ENCODE measurements around the gene MEIS2.

Gene MEIS2

DNA sequence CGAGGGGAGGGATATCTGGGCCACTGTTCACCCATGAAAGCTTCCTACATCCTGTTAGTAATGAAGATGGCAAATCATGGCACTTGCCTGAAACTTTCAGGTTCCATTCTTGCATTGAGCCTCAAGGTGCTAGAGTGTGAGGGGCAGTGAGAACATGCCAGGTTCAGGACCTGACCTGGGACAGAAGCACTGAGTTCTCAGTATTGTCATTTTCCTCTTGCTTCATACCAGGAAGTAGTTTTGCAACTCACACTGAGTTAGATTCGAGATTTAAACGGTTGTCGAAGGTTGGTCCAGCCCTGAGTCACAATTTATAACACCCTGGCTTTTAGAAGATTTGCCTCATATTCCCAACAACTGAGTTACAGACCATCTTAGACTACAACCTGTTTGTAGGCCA lies 11.8 kb upstream of the MEIS2 start:
- DNase-seq, result no peak

DNA sequence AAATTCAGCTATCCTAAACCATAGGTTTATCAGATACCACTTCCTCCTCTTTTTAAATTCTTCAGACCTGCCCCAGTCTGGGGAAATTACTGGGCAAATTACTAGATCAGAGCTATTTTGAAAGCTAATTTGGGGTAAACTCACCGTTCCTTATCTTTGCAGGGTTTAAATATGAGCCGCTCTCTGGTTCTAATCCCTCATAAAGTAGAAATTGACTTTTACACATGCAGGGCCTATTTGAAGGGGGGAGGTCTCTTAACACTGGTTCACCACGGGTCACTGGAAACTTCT lies 11.0 kb upstream of the MEIS2 start:
- DNase-seq, result no peak

DNA sequence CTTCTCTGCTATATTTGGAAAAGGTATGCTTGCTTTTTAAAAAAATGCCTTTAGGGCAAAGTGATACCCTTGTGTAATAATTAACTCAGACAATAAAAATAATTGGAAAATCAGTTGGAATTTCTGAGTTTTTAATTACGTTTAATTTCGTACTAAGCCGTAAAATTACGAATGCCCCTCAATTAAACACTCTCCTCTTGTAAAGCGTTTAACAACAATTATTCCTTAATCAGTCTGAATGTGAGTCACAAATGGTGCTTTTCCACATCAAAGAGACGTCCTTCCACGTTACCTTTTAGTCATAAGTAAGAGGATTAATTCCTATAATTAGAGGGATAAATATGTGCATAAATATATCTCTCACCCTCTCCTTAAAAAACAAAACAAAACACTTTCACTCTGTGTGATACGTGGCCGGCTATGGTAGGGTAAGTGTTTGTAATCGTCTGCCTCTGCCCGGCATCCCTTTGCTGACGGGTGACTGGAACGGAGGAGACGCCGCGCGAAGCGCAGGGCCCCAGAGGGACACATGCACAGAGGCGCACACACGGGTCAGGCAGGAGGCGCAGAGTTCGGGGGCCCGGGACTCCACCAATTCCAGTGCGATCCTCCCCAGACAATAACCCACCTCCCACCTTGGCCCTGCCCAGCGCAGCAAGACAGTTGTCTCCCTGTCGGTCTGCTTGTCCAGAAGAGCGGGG lies 9.7 kb upstream of the MEIS2 start:
- DNase-seq, result no peak

DNA sequence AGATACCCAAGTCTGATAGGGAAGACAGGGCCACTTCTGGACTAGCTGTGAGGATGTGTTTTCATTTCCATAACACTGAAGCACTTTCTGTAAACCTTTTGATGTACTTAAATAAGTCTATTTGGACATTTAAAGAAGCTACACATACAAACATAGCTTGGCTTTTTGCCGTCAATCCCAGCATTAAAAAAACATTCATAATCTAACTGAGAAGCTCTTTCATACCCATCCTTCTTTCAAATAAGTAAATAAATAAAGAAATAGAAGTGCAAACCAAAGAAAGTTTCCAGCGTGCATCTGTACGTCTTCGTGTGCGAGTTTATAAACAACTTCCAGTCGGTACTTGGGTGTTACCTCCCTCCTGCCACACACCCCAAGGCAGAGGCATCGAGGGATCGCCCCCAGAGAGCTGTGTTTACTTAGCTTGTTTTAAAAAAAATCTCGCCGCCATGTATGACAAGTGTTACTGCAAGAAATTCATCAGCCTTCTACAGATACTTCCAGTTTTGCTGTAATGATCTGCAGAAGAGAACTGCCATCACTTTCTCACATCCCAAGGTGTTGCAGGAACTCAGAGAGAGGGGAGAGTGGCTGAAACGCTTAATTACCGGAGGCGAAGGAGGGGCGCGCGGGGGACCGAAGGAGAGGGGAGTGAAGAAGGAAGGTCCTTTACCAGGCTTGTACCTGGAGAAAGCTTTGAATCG lies 9.0 kb upstream of the MEIS2 start:
- DNase-seq, result no peak

DNA sequence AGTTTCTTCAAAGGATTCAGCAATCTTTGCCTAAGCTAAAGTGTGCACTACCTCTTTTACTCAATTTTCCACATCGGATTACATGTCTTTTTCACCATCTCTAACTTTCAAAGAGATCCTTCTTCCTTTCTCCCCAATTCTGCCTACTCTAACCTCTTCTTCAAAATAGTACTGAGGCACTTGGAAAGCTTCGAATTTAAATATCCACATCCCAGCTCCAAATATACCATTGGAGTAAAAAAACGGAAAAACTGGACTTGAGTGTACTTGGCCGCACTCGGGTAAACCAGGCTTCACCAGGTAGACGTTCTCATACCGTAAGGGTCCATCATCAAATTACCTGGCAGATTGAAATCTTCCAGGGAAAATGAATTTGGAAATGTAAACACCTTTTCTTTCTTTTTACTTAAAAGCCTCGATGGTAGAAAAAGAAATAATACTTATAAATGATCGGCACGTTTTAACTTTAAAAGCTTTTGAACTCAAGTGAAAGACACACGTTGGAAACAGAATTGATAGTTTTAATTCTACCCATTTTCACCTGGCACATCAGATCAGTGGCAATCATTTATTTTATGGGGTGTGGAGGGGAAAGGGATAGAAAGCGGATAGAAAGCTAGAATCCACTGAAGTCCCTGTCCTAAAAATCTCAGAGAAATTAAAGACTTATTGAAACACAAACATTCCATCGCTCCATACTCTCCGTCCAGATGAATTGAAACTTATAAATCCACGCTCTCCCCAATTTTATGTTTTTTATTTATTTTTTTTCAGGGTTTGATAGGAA lies 8.2 kb upstream of the MEIS2 start:
- no peak for DNase-seq

DNA sequence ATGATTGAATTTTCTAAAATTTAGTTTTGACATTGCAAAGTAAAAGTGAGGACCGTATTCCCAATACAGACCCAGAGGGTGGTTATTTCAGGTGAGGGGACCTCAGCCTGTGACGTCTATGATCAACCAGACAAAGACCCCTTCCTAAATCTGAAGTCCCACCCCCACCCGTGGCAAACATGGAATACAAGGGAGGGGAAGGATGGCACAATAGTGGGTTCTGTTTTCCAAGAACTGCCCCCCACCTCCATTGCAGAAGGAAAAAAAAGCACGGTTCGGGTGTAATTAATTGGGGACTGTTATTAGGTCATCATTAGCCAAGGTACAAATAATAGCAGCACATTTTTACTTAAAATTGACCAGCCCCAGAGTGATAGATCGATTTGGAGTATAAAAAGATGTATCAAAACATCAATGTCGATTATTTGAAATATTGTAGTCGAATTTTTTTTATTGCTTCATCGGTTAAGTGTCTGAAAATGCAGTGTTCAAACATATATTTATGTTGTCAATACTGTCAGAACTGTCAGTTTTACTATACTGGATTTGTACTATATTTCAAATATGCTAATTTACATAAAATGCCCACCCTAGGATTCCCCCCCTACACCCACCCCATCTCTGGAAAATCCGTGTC lies 7.5 kb upstream of the MEIS2 start:
- DNase-seq, result no peak

DNA sequence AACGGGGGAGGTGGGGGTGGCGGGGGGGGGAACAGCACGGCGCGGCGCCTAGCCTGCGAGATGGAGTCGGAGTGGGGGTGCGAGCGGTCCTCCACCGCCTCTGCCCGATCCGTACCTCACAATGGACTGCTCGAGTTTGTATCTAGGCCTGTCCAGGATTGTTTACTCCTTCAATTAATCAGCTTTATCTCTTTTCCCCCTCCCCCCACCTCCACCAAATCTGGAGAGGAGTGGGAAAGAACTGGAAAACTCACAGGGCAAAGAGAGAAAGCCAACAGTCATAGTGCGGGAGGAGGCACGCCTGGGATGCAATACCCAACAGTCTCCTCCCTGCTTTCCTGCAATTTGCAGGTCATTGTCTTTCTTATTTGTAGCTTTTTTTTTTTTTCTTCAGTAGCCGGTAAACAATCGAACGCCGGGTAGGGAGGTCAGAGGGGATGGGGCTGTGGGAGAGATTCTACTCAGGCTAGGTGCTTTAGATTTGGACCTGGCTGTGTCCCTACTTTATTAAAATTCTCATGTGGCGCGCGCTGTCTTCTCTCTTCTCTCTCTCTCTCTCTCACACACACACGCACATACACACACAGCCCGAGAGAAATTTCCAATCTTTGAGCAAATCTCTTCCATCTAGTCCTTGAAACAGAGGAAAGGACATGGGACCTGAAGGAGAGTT lies 6.9 kb upstream of the MEIS2 start:
- DNase-seq, result no peak

DNA sequence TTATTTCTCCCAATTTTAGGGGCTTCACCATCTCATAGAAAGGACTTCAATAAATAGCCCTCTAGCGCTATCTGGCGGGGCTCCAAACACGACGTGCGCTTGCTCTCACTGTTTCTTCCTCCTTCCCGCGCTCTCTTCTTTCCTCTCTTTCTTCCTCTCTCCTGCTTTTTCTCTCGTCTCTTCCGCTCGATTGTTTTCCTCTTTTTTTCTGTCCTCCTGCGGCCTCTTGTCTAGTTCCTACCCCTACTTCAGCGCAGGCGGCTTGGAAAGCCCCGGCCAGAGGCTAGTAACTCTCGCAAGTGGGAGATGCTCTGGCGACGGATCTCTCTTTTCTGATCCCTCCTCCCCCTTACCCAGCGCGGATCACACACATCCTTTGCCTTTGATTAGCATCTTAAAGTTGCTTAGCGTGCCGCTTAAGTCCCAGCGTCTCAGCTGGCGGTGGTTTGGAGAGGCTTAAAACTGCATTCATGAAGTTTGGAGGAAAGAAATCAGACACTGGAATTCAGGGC lies 6.2 kb upstream of the MEIS2 start:
- no peak for DNase-seq

DNA sequence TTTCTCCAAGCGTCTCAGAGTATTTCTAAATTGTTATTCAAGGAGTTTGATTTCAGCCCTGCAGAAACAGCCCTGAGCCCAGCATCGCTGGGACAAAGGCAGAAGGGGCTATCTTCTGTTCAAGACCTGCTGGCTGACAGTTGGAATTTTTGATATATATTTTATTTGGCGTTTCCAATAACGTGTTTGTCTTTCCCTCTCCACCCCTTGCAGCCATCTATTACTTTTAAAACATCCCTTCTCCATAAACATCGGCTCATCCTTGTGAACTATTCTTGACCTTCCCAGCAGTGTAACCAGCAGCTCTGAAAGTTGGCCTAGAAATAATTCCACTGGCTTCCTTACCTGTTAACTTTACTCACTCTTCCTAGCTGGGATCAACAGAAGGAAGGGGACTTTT lies 5.5 kb upstream of the MEIS2 start:
- no peak for DNase-seq

DNA sequence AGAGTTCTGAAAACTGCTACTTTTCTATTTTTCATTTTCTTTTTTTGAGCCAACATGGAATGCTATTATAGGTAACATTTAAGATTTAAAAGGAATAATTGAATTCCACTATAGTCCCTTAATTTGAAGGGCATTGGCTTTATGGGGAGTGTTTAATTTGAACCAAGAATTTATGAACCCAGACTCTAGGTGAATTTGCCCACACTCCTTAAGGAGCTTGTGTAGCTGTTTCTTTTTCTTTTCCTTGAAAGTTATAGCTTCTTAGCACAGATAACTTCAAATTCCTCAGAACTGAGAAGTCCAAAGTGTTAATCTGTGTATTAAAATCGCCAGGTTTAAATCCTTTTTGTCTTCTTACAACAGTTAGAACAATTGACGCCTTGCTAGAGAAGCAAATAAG lies 4.7 kb upstream of the MEIS2 start:
- DNase-seq, result no peak

DNA sequence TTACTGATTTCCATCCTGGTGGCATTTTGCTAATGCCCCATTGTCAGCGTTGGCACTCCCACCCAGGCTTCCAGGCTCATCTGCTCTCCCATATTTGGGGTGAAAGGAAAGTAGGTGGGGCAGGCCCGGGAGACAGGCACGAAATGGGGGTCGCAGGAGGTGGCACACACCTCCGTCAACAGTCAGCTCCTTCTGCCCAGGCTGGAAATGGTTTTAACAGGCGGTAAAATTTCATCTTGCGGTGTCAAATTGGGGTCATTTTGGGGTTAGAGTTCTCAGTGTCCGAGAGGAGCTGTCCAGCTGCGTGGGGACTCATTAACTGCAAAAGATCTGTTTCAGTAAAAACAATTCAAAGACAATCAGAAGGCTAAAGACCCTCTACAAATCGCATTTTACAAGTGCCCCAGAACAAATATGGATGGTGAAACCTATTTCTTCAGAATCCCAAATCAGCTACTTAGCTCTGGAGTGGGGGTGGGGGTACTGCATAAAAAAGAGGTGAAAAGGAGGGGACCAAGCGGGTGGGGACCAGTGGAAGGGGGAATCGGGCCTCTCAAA lies 4.2 kb upstream of the MEIS2 start:
- DNase-seq, result no peak

DNA sequence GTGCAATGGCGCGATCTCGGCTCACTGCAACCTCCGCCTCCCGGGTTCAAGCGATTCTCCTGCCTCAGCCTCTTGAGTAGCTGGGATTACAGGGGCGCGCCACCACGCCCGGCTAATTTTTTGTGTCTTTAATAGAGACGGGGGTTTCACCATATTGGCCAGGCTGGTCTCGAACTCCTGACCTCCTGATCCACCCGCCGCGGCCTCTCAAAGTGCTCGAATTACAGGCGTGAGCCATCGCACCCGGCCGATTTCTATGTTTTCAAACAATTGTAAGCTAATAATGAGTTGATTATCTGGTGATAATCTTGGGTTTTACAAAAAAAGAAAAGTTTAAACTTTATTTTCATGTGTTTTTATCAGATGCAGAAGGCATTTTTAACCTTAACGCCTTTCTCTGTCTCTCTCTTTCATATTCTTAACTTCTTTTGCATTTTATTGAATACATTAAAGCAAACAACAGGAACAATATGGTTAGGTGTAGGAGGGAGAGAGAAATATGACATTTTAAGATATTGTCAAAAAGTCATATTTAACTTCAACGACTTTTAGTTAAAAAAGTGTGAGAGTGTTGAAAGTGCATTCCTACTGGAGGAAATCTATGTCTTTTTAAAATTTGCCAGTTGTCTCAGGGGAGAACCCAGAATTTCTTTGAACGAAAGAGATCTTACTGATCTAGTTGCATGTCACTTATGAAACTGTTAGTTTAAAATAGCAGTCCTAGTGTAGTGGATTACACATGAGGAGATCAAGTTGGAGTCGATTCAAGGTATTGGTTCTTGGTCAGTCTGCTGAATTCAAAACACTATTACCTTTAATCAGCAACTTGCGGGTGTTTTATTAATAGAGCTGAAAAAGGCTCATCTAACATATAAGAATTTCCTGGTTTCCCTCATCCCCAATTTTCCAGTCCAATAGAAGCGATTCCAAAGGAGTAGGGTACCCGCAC lies 3.4 kb upstream of the MEIS2 start:
- no peak for DNase-seq

DNA sequence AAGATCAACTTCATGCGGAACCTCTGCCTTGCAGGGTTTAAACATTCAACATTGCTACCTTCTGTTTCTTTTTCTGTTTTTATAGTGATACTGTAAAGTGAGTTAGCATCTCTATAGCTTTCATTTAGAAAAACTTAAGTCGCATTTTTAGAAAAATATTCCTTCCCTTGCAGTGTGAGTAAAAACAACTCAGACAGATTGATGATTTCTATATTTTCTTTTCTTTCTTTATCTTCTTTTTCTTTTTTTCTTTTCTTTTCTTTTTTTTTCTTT lies 2.8 kb upstream of the MEIS2 start:
- no peak for DNase-seq

DNA sequence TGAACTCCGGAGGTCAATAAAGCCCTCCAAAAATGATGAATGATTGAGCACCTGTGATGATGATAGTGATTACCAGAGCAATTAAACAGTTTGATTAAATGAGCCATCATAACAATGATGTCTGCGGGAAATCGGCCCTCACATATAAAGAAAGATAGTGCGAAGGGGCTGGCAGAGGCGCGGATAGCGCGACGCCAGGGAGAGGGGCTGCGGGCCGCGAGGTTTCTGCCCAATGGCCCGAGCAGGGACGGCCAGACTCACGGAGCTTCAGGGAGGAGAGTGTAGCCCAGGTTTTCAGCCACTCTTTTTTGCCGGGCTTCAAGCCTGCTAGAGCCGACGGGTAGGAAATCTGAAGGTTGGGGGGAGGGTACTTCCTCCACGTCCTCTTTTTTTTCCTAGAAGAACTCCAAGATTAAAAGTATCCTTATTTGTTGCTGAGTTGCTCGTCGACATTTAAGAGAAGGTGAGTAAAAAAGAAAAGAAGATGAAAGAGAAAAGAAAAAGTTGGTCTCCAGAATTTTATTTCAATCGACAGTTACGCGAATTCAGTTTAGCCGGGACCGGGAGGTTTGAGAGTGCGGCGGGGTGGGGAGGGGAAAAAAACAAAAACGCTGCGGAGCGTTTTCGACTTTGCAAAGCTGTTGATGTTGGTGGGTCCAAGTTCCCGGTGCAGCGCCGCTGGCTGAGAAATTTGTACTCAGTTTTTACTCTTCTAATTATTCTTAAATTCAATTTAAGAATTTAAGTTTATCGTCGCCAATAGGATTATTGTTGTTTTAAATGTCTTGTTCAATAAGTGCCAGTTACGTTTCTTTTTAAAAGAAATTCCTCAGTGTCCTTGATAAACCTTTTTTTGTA lies 2.2 kb upstream of the MEIS2 start:
- no peak for DNase-seq

DNA sequence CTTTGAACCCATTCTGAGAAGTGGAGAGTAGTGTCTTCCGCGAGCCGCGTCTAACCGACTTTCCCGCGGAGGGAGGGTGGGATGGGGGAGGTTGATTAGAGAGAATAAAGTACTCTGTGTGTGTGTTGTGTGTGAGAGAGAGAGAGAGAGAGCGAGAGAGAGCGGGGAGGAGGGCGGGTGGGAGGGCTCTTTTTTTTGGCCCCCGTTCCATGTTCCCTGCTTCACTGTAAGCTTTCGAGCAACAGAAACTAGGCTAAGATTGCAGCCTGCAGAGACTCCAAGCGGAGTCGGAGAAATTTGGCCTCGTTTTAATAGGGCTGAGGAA lies 1.6 kb upstream of the MEIS2 start:
- DNase-seq, result no peak

DNA sequence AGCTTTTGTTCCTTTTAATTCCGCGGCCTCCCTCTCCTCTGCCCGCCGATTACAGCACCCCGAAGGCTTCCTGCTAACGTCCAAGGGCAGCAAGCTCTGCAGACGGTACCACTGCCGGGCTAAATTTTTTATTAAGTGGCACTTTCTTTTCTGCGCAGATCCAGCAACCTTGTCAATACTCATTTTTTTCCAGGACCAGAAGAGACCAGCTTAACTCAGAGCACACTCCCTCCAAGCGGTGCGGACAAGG lies 542 bp upstream of the MEIS2 start:
- DNase-seq, result no peak

DNA sequence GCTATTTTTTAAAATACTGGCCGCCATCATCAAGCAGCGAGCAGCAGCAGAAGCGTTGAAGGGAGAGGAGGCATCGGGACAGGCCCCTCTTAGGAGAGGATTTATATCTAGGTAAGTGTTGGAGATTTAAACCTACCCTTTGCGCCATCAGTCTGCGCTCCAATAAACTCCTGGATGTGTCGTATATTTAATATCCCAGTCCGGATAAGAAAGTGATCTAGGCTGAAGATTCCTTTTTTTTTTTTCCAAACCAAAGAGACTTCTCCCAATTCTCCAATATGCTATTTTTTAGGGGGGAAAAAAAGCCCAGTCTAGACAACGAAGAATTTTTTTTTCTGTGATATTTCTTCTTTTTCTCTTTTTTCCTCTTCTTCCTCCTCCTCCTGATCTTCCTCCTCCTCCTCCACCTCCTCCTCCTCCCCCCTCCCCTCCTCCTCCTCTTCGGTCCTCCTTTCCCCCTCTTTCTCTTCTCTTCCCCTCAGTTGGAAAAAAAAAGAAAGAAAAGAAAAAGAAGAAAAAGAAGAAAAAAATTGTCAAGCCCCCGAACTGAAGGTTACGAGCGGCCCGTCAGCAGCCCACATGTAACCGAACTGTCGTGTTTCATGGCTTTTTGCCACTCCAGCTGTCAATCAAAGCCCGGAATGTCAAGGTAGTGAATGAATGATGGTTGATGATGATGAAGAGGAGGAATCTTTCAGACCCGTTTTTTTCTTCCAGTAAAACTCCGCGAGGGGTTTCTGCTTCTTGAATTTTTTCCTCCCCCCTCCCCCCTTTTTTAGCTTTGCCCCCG lies 835 bp downstream of the MEIS2 start:
- DNase-seq, result no peak

DNA sequence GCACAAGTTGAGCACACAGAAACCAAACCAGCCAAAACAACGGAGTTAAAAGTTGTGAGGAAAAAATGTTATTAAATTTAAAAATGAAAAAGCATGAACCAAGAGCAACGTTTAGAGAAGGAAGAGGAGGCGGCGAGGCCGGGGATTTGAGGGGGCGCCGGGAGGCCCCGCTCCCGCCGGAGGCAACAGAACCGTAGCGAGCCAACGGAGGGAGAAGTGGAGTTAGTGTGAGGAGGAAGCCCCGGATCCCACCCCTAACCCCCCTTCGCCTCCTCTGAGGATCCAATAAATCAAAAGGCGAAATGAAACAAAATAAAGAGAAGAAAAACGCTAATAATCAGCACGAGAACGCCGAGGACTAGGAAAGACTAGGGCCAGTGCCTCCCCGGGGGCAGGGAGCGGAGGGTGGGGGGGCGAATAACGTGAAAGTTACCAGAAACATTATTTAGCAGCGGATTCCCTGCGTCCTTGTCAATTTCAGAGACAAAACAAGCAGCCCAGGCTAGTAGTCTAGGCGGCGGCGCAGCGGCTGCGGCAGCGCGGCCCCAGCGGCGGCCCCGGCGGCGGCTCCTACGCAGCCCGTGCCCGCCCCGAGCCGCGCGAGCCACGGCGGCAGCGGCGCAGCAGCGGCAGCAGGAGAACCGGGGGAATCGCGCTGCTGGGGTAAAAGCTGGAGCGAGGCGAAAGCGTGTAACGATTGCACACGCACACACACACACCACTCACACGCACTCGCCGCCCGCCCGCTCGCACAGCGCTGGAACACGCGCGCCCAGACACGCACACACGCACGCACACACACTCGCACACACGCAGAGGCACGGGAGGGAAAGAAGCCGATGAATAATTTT lies 1.7 kb downstream of the MEIS2 start:
- DNase-seq, result no peak

DNA sequence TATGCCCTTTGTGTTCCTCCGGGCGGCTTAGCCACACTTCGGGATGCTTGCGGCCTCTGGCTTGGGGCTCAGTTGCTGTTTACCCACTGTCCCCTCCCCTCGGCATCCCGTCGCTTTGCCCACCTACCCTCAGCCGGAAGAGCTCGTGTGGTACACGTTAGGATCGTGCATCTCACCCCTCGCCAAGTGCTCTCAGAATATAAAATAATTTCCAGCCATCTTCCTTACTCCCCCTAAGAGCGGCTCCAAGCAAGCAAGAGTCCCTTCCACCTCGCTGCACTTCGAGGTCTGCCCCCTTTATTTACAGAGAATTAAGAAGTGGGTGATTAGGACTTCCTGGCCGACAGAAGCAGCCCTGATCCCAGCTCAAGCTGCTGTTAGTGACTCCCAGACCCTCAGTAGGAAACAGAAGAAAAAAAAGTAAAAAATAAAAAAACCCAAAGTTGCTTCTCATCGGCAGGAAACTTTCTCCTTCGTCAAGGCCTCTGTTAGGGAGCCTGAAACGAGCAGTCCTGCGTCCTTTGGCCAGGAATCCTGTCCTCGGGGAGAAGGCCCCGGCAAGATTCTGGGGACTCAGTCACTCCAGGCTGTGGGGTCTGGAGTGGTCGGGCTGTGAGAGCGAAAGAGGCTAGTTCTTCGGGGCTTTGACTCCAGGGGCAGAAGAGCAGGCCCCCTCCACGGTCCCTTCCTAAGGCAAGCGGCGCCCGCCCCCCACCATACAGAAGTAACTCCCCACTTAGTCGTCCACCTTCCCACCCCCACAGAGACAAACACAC lies 3.0 kb downstream of the MEIS2 start:
- DNase-seq, result no peak
